ENCODE measurements around the gene TCEANC.
A peak's percentile ranks its signal among the peaks of the same experiment; 100 is the strongest.
"Not testable (repeated sequence)": the region's sequence is repeated elsewhere in the genome, so short reads cannot be mapped to it uniquely, and the experiment has no call there.

Gene TCEANC

GRCh38 chrX:13645464-13646153 lies 7.3 kb upstream of the TCEANC start:
- no peaks in the 10 kb centered on the region for H3K36me3 ChIP-seq (ENCODE audit: control insufficient read depth, insufficient read depth, low read length)
- no peak overlapping the region for H3K4me3 ChIP-seq (ENCODE audit: low read length)
- H3K4me1 ChIP-seq (ENCODE audit: control insufficient read depth, insufficient read depth, low read length): no peaks in the 10 kb centered on the region
- no peak overlapping the region for H3K27ac ChIP-seq (ENCODE audit: low read depth, low read length)
- no peaks in the 10 kb centered on the region for H3K27me3 ChIP-seq (ENCODE audit: control insufficient read depth, insufficient read depth, low read length)
- no peak overlapping the region for H3K9ac ChIP-seq (ENCODE audit: low read length)

GRCh38 chrX:13646154-13646549 lies 6.8 kb upstream of the TCEANC start:
- H3K27me3 ChIP-seq (ENCODE audit: control insufficient read depth, insufficient read depth, low read length): no peaks in the 10 kb centered on the region
- no peaks in the 10 kb centered on the region for H3K4me1 ChIP-seq (ENCODE audit: control insufficient read depth, insufficient read depth, low read length)
- no peak overlapping the region for H3K9ac ChIP-seq (ENCODE audit: low read length)
- H3K4me3 ChIP-seq (ENCODE audit: low read length): no peak overlapping the region
- no peak overlapping the region for H3K27ac ChIP-seq (ENCODE audit: low read depth, low read length)
- no peaks in the 10 kb centered on the region for H3K36me3 ChIP-seq (ENCODE audit: control insufficient read depth, insufficient read depth, low read length)

GRCh38 chrX:13647709-13648212 lies 5.2 kb upstream of the TCEANC start:
- Histone ChIP-seq H3K27me3 (ENCODE audit: control insufficient read depth, insufficient read depth, low read length) (no peaks in the 10 kb centered on the region), H3K36me3 (ENCODE audit: control insufficient read depth, insufficient read depth, low read length) (no peaks in the 10 kb centered on the region), H3K4me1 (ENCODE audit: control insufficient read depth, insufficient read depth, low read length) (no peaks in the 10 kb centered on the region), H3K27ac (ENCODE audit: low read depth, low read length) (peak overlapping the region; percentile 10), H3K4me3 (ENCODE audit: low read length) (no peak overlapping the region), H3K9ac (ENCODE audit: low read length) (no peak overlapping the region)

GRCh38 chrX:13648336-13648735 lies 4.6 kb upstream of the TCEANC start:
- not testable (repeated sequence) for H3K36me3 ChIP-seq (ENCODE audit: control insufficient read depth, insufficient read depth, low read length); H3K4me3 ChIP-seq (ENCODE audit: low read length); H3K4me1 ChIP-seq (ENCODE audit: control insufficient read depth, insufficient read depth, low read length); H3K27ac ChIP-seq (ENCODE audit: low read depth, low read length); H3K9ac ChIP-seq (ENCODE audit: low read length); H3K27me3 ChIP-seq (ENCODE audit: control insufficient read depth, insufficient read depth, low read length)

- Histone ChIP-seq H3K4me1 (ENCODE audit: control insufficient read depth, insufficient read depth, low read length) (peaks cover 5% of the 10 kb centered on the region), H3K27me3 (ENCODE audit: control insufficient read depth, insufficient read depth, low read length) (no peaks in the 10 kb centered on the region), H3K9ac (ENCODE audit: low read length) (no peak overlapping the region), H3K4me3 (ENCODE audit: low read length) (no peak overlapping the region), H3K27ac (ENCODE audit: low read depth, low read length) (no peak overlapping the region), H3K36me3 (ENCODE audit: control insufficient read depth, insufficient read depth, low read length) (no peaks in the 10 kb centered on the region)
Observed at GRCh38 chrX:13649838-13650237, 3.1 kb upstream of the TCEANC start.

GRCh38 chrX:13650318-13650717 lies 2.6 kb upstream of the TCEANC start:
- Histone ChIP-seq H3K27ac (ENCODE audit: low read depth, low read length) (no peak overlapping the region), H3K4me1 (ENCODE audit: control insufficient read depth, insufficient read depth, low read length) (peaks cover 5% of the 10 kb centered on the region), H3K27me3 (ENCODE audit: control insufficient read depth, insufficient read depth, low read length) (no peaks in the 10 kb centered on the region), H3K9ac (ENCODE audit: low read length) (no peak overlapping the region), H3K36me3 (ENCODE audit: control insufficient read depth, insufficient read depth, low read length) (no peaks in the 10 kb centered on the region), H3K4me3 (ENCODE audit: low read length) (no peak overlapping the region)

GRCh38 chrX:13651150-13651549 lies 1.8 kb upstream of the TCEANC start:
- H3K27ac ChIP-seq (ENCODE audit: low read depth, low read length): no peak overlapping the region
- H3K4me3 ChIP-seq (ENCODE audit: low read length): no peak overlapping the region
- H3K9ac ChIP-seq (ENCODE audit: low read length): no peak overlapping the region
- H3K27me3 ChIP-seq (ENCODE audit: control insufficient read depth, insufficient read depth, low read length): no peaks in the 10 kb centered on the region
- H3K36me3 ChIP-seq (ENCODE audit: control insufficient read depth, insufficient read depth, low read length): no peaks in the 10 kb centered on the region
- peaks cover 5% of the 10 kb centered on the region for H3K4me1 ChIP-seq (ENCODE audit: control insufficient read depth, insufficient read depth, low read length)

GRCh38 chrX:13652287-13652793 lies 601 bp upstream of the TCEANC start:
- Histone ChIP-seq H3K27ac (ENCODE audit: low read depth, low read length) (peak overlapping the region; percentile 68), H3K4me3 (ENCODE audit: low read length) (peak overlapping the region; percentile 67), H3K36me3 (ENCODE audit: control insufficient read depth, insufficient read depth, low read length) (no peaks in the 10 kb centered on the region), H3K27me3 (ENCODE audit: control insufficient read depth, insufficient read depth, low read length) (no peaks in the 10 kb centered on the region), H3K4me1 (ENCODE audit: control insufficient read depth, insufficient read depth, low read length) (peaks cover 5% of the 10 kb centered on the region), H3K9ac (ENCODE audit: low read length) (no peak overlapping the region)

- Histone ChIP-seq H3K27ac (ENCODE audit: low read depth, low read length) (peak overlapping the region; percentile 86), H3K27me3 (ENCODE audit: control insufficient read depth, insufficient read depth, low read length) (no peaks in the 10 kb centered on the region), H3K9ac (ENCODE audit: low read length) (no peak overlapping the region), H3K4me1 (ENCODE audit: control insufficient read depth, insufficient read depth, low read length) (peaks cover 5% of the 10 kb centered on the region), H3K4me3 (ENCODE audit: low read length) (peak overlapping the region; percentile 68), H3K36me3 (ENCODE audit: control insufficient read depth, insufficient read depth, low read length) (no peaks in the 10 kb centered on the region)
Observed at GRCh38 chrX:13654116-13654515, 1.2 kb downstream of the TCEANC start.

GRCh38 chrX:13655674-13656073 lies 2.7 kb downstream of the TCEANC start:
- H3K27me3 ChIP-seq (ENCODE audit: control insufficient read depth, insufficient read depth, low read length): no peaks in the 10 kb centered on the region
- H3K36me3 ChIP-seq (ENCODE audit: control insufficient read depth, insufficient read depth, low read length): no peaks in the 10 kb centered on the region
- H3K9ac ChIP-seq (ENCODE audit: low read length): no peak overlapping the region
- H3K4me1 ChIP-seq (ENCODE audit: control insufficient read depth, insufficient read depth, low read length): peaks cover 5% of the 10 kb centered on the region
- no peak overlapping the region for H3K4me3 ChIP-seq (ENCODE audit: low read length)
- no peak overlapping the region for H3K27ac ChIP-seq (ENCODE audit: low read depth, low read length)

- Histone ChIP-seq H3K9ac (ENCODE audit: low read length) (no peak overlapping the region), H3K4me3 (ENCODE audit: low read length) (no peak overlapping the region), H3K4me1 (ENCODE audit: control insufficient read depth, insufficient read depth, low read length) (peaks cover 8% of the 10 kb centered on the region), H3K27me3 (ENCODE audit: control insufficient read depth, insufficient read depth, low read length) (no peaks in the 10 kb centered on the region), H3K27ac (ENCODE audit: low read depth, low read length) (peak overlapping the region; percentile 38), H3K36me3 (ENCODE audit: control insufficient read depth, insufficient read depth, low read length) (no peaks in the 10 kb centered on the region)
Observed at GRCh38 chrX:13658602-13659001, 5.7 kb downstream of the TCEANC start.

GRCh38 chrX:13659063-13659462 lies 6.1 kb downstream of the TCEANC start:
- Histone ChIP-seq H3K4me3 (ENCODE audit: low read length) (no peak overlapping the region), H3K27me3 (ENCODE audit: control insufficient read depth, insufficient read depth, low read length) (no peaks in the 10 kb centered on the region), H3K9ac (ENCODE audit: low read length) (no peak overlapping the region), H3K27ac (ENCODE audit: low read depth, low read length) (peak overlapping the region; percentile 38), H3K4me1 (ENCODE audit: control insufficient read depth, insufficient read depth, low read length) (peaks cover 4% of the 10 kb centered on the region), H3K36me3 (ENCODE audit: control insufficient read depth, insufficient read depth, low read length) (no peaks in the 10 kb centered on the region)

- no peaks in the 10 kb centered on the region for H3K27me3 ChIP-seq (ENCODE audit: control insufficient read depth, insufficient read depth, low read length)
- no peaks in the 10 kb centered on the region for H3K36me3 ChIP-seq (ENCODE audit: control insufficient read depth, insufficient read depth, low read length)
- H3K4me1 ChIP-seq (ENCODE audit: control insufficient read depth, insufficient read depth, low read length): peaks cover 4% of the 10 kb centered on the region
- H3K4me3 ChIP-seq (ENCODE audit: low read length): no peak overlapping the region
- H3K27ac ChIP-seq (ENCODE audit: low read depth, low read length): peak overlapping the region; percentile 60
- H3K9ac ChIP-seq (ENCODE audit: low read length): no peak overlapping the region
Observed at GRCh38 chrX:13661735-13662288, 8.9 kb downstream of the TCEANC start.
